Cerebellar cortex (tissue), 1 donor: Measurements from ENCODE around the gene ANO9.
A peak's percentile ranks its signal among the peaks of the same experiment; 100 is the strongest.
"Not testable (repeated sequence)": the region's sequence is repeated elsewhere in the genome, so short reads cannot be mapped to it uniquely, and the experiment has no call there.

Experiments used
- DNase-seq: peaks from one replicate; pipeline ENCODE4 v3.0.0-alpha.2; 2015; ENCODE audit warnings: low spot score

ANO9 gene

DNA sequence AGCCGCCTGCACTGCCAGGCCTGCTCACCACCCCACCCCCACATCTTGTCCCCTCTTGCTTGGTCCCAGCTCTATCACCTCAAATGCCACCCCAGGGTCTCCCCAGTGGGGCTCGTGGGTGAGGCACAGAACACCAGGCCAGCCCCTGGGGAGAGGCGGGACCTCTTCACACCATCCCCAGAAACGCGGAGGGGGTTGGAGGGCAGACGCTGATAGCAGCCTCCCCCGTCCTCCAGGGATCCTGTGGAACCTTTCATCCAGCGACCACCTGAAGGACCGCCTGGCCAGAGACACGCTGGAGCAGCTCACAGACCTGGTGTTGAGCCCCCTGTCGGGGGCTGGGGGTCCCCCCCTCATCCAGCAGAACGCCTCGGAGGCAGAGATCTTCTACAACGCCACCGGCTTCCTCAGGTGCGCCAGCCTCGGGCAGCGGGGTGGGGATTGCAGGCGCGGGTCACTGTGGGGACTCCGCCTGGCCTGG, 42.0 kb downstream of the ANO9 start:
- DNase-seq = no peak

DNA sequence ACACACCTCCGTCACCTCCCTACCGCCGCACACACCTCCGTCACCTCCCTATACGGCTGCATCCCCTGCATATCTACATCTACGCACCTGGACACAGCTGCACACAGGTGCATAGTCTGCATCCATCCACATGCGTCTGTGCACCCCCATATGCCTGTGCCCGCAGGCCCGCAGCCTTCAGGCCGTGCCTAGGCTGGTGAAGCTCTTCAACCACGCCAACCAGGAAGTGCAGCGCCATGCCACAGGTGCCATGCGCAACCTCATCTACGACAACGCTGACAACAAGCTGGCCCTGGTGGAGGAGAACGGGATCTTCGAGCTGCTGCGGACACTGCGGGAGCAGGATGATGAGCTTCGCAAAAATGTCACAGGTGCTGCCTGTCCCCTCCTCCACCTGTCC, 43.0 kb downstream of the ANO9 start:
- no peak for DNase-seq

- DNase-seq = peak; percentile 74
Observed at GRCh38 chr11:396948-397548, 44.8 kb downstream of the ANO9 start.

- DNase-seq = peak; percentile 52
Observed at GRCh38 chr11:396511-396947, 45.3 kb downstream of the ANO9 start.

GRCh38 chr11:395866-396265, 45.9 kb downstream of the ANO9 start:
- DNase-seq = no peak

GRCh38 chr11:394858-395655, 46.8 kb downstream of the ANO9 start:
- no peak for DNase-seq

DNA sequence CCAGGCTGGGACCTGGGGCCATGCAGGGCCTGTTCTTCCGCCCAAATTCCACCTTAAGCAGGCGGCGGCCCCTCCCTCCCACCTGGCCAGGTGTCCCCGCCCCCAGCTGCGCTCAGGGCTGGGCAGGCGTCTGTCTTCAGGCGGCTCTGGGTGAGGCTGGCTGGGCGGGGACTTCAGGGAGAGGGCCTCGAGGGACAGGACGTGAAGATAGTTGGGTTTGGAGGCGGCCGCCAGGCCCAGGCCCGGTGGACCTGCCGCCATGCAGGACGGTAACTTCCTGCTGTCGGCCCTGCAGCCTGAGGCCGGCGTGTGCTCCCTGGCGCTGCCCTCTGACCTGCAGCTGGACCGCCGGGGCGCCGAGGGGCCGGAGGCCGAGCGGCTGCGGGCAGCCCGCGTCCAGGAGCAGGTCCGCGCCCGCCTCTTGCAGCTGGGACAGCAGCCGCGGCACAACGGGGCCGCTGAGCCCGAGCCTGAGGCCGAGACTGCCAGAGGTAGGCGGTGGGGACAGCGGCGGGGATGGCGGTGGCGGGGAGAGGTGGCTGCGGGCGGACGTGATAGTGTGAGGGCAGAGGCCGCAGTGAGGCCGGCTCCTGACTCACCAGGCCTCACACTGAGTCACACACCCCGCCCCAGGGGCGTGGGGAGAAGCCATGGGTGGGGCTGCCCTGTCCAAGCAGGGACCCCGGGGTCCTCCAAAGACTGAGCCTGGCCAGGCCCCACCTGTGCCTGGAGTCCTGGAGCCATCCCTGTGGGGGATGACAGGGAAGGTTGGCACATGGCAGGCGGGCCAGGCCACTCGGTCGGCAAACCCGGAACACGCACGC, 47.6 kb downstream of the ANO9 start, which contains the start of gene PKP3:
TSS of gene PKP3 (plus strand) at position 176 of the 824 bp plus-strand sequence. CDS start at position 260, 84 bp downstream.
- DNase-seq = no peak

DNA sequence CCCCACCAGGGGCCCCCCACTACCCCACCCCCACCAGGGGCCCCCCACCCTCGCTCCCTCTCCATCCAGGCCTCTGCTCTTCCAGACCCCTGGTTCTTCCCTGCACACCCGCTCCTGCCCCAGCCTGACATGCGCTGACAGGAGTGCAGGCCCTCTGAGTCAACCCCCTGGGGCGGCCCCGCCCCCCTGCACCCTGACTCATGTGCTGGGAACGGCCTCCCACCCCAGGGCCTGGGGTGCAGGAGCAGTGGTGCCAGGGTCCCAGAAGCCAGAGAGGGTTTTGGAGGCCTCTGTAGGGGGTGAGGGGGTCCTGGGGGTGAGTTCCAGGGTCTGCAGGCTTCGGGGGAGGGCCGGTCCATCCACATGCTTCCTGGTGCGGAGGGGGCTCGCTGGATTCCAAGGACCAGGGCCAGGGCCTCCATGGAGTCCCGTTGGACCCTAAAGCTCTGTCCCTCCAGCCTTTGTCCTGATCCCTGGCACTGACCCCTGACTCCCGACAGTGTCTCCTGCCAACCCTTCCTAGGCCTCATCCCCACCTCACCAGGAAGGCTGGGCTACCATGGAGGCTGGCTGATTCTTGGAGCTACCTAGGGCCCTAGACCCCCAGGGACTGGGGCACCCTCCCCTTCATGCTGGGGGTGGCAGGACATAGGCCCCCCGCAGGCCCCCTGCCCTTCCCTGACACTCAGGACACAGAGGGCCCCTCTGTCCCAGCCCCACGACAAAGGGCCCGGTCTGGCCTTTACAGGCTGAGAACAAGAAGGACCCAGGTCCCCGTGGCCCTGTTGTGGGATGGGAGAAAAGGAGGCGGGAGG, 48.4 kb downstream of the ANO9 start:
- DNase-seq = no peak

- no peak for DNase-seq
Observed at GRCh38 chr11:392102-392777, 49.6 kb downstream of the ANO9 start.

DNA sequence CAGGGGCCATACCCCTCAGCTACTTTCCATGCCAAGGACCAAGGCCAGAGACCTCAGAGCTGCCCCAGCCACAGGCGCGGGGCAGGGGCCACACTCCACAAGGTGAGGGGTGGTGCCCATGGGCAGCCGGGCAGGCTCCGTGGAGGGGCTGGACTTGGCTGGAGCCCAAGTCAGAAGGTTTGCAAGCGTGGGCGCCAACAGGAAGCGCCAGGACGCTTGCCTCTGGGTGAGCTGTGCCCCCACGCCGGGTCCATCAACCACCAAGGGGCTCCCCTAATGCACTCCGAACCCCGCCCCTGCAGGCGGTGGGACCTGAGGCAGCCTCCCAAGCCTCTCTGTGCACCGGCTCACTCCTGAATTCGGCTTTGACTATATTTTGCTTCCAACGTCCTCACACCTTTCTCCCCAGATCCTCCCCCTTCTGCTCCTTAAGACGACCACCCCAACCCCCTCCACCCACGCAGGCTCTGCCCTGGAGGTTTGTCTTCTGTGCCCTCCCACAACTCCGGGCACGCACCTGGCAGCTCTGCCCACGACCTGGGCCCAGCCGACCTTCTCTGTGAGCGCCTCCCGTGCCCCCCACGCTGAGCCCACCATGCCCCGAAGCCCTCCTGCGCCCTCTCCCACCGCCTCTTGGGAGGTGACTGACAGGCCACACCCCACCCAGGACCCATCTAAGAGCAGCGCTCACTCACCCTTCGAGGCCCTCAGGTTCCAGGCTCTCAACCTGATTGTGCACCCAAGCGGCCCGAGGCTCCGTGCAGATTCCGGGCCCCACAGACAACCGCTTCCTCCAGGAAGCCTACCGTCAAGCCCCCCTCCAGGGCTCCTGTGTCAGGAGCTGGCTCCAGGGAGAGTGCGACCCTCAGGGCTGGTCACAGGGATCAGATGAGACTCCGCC, 50.4 kb downstream of the ANO9 start:
- DNase-seq = no peak

- DNase-seq = peak; percentile 37
Observed at GRCh38 chr11:390175-390574, 51.6 kb downstream of the ANO9 start.

- DNase-seq = not testable (repeated sequence)
Observed at GRCh38 chr11:389369-389768, 52.4 kb downstream of the ANO9 start.

DNA sequence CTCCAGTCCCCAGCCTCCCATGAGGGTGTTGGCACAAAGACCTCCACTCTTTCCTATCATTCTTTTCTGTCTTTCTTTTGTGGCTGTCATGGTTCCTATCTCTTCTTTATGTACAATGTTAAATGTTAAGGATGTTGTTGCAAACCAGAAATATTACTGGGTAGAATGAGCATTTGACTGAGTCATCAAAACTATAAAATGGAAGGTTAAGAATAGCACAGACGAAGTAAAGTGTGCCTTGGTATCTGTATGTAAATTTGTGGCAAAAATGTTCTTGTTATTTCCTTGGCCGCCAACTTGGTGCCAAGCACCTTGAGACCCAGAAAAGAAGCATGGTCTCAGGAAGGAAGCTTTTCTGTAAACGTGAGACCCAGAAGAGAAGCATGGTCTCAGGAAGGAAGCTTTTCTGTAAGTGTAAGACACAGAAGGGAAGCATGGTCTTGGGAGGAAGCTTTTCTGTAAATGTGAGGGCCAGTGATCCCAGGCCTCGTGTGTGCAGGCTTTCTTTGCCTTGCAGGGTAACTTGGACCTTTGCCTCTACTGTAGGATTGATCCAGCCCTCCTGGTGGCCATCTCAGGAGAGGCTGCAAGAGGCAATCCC, 54.5 kb downstream of the ANO9 start:
- DNase-seq = no peak

DNA sequence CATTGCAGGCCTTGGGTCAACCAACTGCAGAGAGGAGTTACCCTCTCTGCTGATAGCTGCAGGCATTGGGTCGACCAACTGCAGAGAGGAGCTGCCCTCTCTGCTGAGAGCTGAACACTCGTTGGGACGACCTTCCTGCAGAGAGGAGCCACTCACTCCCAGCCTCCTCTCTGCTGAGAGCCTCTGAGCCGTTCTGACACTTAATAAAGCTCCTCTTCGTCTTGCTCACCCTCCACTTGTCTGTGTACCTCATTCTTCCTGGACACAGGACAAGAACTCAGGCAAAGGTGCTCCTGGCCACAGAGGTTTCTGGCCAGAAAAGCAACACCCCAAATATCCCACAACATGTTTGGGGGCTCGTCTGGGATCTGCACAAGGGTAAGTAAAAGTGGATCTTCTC, 55.3 kb downstream of the ANO9 start:
- no peak for DNase-seq

GRCh38 chr11:385594-386351, 56.0 kb downstream of the ANO9 start:
- no peak for DNase-seq

DNA sequence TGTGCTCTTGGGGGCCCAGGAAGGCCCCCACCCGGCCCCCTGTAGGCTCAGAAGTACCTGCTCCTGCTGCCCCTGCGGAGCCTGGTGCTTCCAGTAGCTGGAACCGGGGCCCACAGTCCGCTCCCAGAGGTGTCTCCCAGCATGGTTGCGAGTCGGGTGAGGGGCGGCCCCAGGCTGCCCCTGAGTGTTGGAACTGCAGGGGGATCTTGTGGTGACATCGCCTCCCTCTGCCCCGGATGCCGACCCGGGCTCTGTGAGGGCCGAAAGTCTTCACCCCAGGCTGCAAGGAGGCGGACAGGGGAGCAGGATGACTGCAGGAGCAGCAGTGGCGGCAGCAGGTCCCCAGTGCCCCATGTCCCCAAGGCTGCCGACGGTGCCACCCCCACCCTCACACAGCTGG, 57.3 kb downstream of the ANO9 start:
- DNase-seq = no peak

DNA sequence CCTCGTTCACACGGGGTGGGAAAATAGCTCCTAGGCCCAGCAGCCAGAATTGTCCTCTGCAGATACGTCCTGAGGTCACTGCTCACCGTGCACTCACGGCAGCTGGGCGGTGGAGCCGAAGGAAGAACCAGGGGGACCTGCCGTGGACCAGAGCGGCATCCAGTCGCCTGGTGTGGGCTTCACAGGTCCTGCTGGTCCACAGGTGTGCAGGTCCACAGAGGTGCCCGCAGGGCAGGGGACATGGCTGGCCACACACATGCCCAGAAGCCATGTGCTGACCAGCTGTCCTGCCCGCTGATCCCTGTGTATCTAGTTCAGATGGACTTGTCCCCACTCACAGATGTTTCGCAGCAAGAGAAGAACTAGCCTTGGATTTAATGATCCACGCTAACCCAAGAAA, 58.4 kb downstream of the ANO9 start:
- DNase-seq = no peak

- no peak for DNase-seq
Observed at GRCh38 chr11:382081-382629, 59.7 kb downstream of the ANO9 start.
